PC-3 (cell line): ENCODE data around the gene STIM1.

Experiments
- CTCF ChIP-seq: fragments of 300-600 bp; sonication (generic); conservative IDR thresholded peaks from 2 replicates; pipeline ENCODE4 v1.5.1; 2017; ENCODE audit warnings: antibody characterized with exemption, low read depth, mild to moderate bottlenecking, low read length
- EZH2phosphoT487 ChIP-seq: fragments of 300-600 bp; sonication (generic); IDR thresholded peaks from 2 replicates; pipeline ENCODE4 v1.6.1; 2018; ENCODE audit warnings: mild to moderate bottlenecking, antibody characterized with exemption, low read length, borderline replicate concordance

GRCh38 chr11:4095509-4096230 lies 240.2 kb downstream of the STIM1 start:
- TF ChIP-seq CTCF (no peak), EZH2phosphoT487 (no peak)
